HL-60 (cell line): ENCODE data around the gene RANBP9.

Experiments used
- GABPA ChIP-seq: IDR thresholded peaks from 2 replicates; pipeline ENCODE4 v1.6.1; 2012; ENCODE audit warnings: low read depth
- POLR2AphosphoS5 ChIP-seq: IDR thresholded peaks from 2 replicates; pipeline ENCODE4 v1.6.1; 2012; ENCODE audit warnings: low read depth
- SPI1 ChIP-seq: IDR thresholded peaks from 2 replicates; pipeline ENCODE4 v1.6.1; 2012; ENCODE audit warnings: low read depth, mild to moderate bottlenecking, borderline replicate concordance
- TF ChIP-seq, protein P1 (sequence below): IDR thresholded peaks from one replicate; pipeline ENCODE4 v1.5.1; 2011; ENCODE audit warnings: low read length, control low read depth, inconsistent platforms; ENCODE audit not compliant: insufficient read depth
- TF ChIP-seq, protein P2 (sequence below): IDR thresholded peaks from 2 replicates; pipeline ENCODE4 v1.6.1; 2012; ENCODE audit warnings: low read depth; ENCODE audit not compliant: insufficient replicate concordance

DNA sequence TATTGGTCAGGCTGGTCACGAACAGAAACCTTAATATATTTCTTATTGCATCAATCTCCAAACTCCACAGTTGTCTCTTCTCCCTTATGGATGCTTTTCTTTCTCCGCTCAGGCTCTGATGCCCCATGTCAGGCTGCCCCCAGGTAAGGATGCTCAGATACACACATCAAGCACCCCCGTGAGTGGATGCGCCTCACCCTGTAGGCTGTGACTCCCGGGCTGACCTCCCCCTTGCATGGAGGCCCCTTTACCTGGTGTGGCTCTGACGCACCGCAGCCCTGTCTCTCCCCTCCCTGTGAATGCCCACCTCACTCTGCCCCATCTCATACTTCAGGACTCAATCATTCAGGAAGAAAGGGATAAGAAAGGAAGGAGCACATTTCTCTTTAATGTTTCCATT lies 19.1 kb upstream of the RANBP9 start:
- TF ChIP-seq, protein P1, sequence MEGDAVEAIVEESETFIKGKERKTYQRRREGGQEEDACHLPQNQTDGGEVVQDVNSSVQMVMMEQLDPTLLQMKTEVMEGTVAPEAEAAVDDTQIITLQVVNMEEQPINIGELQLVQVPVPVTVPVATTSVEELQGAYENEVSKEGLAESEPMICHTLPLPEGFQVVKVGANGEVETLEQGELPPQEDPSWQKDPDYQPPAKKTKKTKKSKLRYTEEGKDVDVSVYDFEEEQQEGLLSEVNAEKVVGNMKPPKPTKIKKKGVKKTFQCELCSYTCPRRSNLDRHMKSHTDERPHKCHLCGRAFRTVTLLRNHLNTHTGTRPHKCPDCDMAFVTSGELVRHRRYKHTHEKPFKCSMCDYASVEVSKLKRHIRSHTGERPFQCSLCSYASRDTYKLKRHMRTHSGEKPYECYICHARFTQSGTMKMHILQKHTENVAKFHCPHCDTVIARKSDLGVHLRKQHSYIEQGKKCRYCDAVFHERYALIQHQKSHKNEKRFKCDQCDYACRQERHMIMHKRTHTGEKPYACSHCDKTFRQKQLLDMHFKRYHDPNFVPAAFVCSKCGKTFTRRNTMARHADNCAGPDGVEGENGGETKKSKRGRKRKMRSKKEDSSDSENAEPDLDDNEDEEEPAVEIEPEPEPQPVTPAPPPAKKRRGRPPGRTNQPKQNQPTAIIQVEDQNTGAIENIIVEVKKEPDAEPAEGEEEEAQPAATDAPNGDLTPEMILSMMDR = no peak
- TF ChIP-seq, protein P2, sequence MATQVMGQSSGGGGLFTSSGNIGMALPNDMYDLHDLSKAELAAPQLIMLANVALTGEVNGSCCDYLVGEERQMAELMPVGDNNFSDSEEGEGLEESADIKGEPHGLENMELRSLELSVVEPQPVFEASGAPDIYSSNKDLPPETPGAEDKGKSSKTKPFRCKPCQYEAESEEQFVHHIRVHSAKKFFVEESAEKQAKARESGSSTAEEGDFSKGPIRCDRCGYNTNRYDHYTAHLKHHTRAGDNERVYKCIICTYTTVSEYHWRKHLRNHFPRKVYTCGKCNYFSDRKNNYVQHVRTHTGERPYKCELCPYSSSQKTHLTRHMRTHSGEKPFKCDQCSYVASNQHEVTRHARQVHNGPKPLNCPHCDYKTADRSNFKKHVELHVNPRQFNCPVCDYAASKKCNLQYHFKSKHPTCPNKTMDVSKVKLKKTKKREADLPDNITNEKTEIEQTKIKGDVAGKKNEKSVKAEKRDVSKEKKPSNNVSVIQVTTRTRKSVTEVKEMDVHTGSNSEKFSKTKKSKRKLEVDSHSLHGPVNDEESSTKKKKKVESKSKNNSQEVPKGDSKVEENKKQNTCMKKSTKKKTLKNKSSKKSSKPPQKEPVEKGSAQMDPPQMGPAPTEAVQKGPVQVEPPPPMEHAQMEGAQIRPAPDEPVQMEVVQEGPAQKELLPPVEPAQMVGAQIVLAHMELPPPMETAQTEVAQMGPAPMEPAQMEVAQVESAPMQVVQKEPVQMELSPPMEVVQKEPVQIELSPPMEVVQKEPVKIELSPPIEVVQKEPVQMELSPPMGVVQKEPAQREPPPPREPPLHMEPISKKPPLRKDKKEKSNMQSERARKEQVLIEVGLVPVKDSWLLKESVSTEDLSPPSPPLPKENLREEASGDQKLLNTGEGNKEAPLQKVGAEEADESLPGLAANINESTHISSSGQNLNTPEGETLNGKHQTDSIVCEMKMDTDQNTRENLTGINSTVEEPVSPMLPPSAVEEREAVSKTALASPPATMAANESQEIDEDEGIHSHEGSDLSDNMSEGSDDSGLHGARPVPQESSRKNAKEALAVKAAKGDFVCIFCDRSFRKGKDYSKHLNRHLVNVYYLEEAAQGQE = no peak
- TF ChIP-seq POLR2AphosphoS5 = no peak
- no peak for TF ChIP-seq GABPA
- TF ChIP-seq SPI1 = no peak
